ENCODE results near the gene LRMDA.

The LRMDA gene

DNA sequence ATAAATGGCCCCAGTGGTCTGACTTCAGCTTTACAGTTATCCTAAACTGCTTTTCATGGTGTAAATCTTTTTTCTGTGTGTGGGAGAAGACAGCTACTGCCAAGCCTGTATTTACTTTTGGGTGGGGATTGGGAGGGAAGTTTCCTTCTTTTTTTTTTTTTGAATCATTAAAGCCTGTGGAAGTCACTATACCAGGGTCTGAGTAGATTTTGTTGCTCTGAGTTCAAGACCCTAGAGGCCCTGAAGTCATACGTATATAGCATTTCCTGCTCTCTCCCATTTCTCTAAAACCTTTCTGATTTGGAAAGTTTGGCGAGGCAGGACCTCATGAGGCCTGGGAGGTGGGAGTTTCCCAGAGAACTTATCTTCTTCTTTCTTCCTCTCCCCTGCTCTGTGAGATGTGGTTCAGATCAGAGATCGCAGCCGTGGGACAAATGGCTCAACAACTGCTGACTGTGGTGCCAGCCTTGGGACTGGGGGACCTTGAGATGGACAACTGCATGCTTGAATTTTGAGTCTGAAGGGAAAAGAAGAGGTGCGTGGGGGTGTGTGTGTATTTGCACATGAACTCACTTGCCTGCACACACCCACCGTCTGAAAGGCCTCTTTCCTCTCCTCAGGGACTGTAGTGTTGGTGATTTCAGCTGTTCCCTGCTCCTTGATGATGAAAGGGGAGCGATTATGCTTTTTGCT is 18.1 kb downstream of the LRMDA start:
- DNase-seq (ENCODE audit: low spot score) = no peak

GRCh38 chr10:75450075-75450445 is 18.6 kb downstream of the LRMDA start:
- no peak for DNase-seq (ENCODE audit: low spot score)

DNA sequence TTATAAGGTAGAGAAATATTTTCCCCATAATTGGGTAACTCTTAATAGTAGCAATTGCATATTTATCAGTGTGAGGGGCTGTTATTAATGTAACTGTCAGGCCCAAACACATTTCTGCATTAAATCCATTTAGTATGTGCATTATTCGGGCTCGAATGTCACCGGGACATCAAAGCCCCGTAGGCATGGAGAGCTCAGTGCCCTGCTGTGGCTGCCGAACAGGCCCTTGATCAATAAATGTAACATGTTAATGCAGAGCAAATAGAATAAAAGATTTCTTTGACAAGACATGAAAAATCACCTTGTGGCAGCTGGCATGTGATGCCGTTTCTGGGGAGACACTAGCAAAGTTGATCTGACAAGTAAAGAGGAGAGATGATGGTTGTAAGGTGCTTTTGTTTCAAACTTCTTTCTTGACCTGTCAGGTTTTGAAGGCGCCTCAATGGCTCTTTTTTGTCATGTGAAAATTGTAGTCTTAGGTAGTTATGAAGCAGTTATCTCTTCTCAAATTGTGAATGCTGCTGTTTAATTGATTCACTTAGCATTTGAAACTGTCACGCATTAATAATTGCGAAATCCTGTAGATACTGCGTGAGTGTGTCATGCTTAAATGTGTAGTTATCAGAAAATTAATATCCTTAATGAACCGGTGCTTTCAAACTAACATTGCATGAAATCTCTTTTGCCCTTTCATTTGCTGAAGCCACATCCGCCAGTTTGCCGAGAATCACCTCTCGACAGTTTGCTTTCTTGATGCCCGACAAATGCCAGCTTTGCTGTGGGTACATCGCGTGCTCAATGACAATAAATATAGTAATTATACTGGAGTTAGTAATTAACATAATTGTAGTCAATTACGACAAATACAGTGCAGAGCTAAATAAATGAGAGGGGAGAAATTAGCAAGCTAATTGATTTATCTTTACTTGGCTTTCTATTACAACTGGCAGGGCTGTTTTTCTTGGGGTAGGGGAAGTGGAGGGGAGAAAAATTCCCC is 19.5 kb downstream of the LRMDA start:
- no peak for DNase-seq (ENCODE audit: low spot score)

GRCh38 chr10:75451831-75452230 is 20.4 kb downstream of the LRMDA start:
- DNase-seq (ENCODE audit: low spot score) = no peak

GRCh38 chr10:75452997-75453396 is 21.6 kb downstream of the LRMDA start:
- no peak for DNase-seq (ENCODE audit: low spot score)

- DNase-seq (ENCODE audit: low spot score) = no peak
These were observed 24.7 kb downstream of the LRMDA start for GRCh38 chr10:75456122-75456521.

- no peak for DNase-seq (ENCODE audit: low spot score)
These were observed 28.6 kb downstream of the LRMDA start for GRCh38 chr10:75460059-75460458.

- peak; percentile 36 for DNase-seq (ENCODE audit: low spot score)
These were observed 30.5 kb downstream of the LRMDA start for GRCh38 chr10:75461672-75462649.

DNA sequence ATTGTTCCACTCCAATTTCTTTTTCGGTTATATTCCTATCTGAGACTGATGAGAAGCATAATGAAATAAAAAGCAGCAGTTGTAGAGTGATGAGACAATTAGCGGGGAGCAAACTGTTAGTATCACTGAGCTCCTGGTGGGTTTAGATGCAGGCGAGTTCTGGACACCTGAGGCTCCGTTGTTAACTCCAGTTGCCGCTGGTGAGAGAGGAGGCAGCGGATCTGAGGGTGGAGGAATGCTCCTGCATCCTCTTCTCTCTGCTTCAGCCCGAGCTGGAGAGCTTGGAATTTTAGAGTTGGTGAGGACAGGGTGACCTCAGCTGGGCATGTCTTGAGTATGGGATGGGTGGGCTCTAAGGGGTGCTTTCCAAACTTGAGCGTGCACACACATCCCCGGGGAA is 31.4 kb downstream of the LRMDA start:
- DNase-seq (ENCODE audit: low spot score) = peak; percentile 34

DNA sequence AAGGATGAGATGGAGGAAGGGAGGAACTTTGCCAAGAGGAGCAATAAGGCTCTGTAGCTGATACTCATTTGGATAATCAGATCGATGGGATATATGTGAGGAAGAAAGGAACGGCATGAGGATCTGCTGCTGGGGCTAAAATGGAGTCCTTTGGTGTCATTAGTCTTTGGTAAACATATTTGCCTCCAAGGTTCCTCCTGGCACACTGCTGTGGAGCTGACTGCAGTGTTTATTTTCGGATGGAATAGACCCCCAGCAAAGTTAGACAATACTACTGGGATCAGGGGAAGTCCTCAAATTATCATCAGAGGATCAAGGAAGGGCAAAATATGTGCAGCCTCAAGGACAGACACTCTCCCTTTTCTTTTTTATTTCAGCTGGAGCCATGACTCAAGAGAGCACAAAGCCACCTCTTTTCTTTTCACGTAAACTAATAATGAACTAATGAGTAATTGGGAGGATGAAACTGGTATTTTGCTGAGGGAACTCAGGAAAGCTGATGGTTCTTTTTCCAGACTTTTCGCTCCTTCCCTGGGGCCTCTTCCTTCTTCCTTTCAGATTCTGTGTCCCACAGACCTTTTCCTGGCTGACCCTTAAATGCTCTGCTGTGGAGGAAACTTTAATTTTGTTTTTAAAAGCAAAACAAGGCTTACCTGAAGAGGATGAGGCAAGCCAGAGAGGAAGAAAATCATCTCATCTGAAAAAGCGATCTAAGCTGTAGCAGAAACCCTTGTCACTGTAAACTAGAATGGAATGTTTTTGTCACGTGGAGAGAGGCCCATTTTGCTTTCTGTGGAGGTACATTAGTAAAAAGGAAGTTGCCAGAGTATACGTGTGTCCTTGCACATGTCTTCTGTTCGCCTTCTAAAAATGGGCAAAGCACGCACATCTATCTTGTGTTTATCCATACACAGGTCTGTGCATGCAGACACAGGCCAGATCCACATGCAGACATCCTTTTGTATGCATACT is 33.3 kb downstream of the LRMDA start:
- DNase-seq (ENCODE audit: low spot score) = peak; percentile 9

DNA sequence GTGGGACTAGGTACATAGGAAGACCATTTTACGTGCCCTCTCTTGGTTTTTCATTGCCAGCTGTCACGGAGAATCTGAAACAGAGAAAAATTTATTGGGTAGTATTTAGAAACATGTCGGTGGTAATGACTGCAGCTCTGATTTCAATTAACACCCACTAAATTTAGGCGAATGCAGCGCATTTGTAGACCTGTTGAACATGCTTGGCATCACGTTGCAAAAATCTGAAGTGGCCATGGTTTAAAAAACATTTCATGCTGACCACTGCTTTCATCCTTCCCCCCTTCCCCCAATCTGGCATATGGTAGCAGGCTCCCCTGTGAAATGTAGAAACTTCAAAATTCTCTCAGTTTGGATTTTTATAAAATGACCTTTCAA is 34.0 kb downstream of the LRMDA start:
- no peak for DNase-seq (ENCODE audit: low spot score)

- DNase-seq (ENCODE audit: low spot score) = no peak
These were observed 34.6 kb downstream of the LRMDA start for GRCh38 chr10:75466001-75466400.

GRCh38 chr10:75466886-75467285 is 35.5 kb downstream of the LRMDA start:
- DNase-seq (ENCODE audit: low spot score) = no peak

DNA sequence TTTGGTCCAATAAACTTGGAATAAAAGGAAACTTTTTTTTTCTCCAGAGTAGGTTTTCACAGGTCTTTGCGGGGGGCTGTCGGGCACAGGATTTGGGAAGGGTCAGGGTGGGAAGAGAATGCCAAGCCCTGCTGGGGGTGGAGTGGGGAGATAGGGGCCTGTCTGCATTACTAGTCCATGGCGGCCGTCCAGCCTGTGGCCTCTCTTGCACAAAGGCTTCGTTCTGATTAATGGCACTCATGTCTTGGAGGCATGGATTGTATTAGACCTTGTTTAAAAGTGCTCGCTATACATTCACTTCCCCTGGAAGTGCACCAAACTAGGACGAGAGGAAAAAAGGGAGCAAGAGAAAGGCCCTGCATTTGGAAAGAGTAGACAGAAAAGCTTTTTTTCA is 37.2 kb downstream of the LRMDA start:
- no peak for DNase-seq (ENCODE audit: low spot score)

- DNase-seq (ENCODE audit: low spot score) = no peak
These were observed 37.7 kb downstream of the LRMDA start for GRCh38 chr10:75469006-75469616.

GRCh38 chr10:75470901-75471300 is 39.5 kb downstream of the LRMDA start:
- no peak for DNase-seq (ENCODE audit: low spot score)

DNA sequence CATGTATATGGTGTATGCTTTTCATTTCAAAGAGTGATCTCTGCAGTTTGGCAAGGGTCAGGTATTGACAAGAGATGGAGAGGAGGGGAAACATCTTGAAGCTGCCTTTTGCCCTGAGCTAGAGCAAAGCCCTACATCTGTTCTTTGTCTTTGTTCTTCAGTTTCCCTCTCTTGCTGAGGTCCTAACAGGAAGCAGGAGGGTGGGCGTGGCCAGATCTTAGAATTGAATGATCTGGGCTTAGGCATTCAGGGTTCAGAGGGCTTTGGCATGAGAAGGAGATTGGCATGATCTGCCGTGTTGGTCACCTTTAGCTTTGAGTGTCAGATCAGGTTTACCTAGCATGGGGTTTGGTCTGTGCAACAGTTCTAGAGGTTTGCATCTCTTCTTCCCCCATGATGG is 41.3 kb downstream of the LRMDA start:
- no peak for DNase-seq (ENCODE audit: low spot score)

GRCh38 chr10:75474106-75474505 is 42.7 kb downstream of the LRMDA start:
- DNase-seq (ENCODE audit: low spot score) = no peak

GRCh38 chr10:75475460-75476182 is 44.2 kb downstream of the LRMDA start:
- no peak for DNase-seq (ENCODE audit: low spot score)

GRCh38 chr10:75476569-75476968 is 45.1 kb downstream of the LRMDA start:
- no peak for DNase-seq (ENCODE audit: low spot score)

Data from ecto neural progenitor cell (in vitro differentiated cells).